ENCODE results near the gene AOPEP. TPM values are rescaled to one million over a fixed set of nuclear protein-coding genes. Genes with fewer than 3 reads are reported as not detected.

Gene AOPEP
- total and polyA plus RNA-seq, 2 of the 13 experiments (the other 11 are each of a cell fraction or from before 2014, with no cell fraction given): 22.2 to 41.6 TPM

GRCh38 chr9:94699715-94700373 lies 26.7 kb upstream of the AOPEP start:
- intact Hi-C loops (cut with micrococcal nuclease; ENCODE audit: unreplicated experiment) (no loop called here), in situ Hi-C loops (cut with HindIII; ENCODE audit: extremely low pct_ligation_motif_present, low pct_unique_long_range_greater_than_20kb) (no loop called here)
- TF ChIP-seq ZBTB1 (CRISPR knock-in tag; IDR thresholded peaks at IDR 0.05; ENCODE audit: borderline replicate concordance) (no peak), ZNF546 (CRISPR knock-in tag; conservative IDR thresholded peaks at IDR 0.05) (no peak), ZNF329 (CRISPR knock-in tag; IDR thresholded peaks at IDR 0.05; ENCODE audit: low read depth) (peak; percentile 91)
- no peak overlapping the region for H3K27ac ChIP-seq (ENCODE audit: extremely low read length, insufficient read depth, low read length)
- H3K4me1 ChIP-seq (ENCODE audit: insufficient read depth, low read length): peaks cover 46% of the 10 kb centered on the region
- no peaks in the 10 kb centered on the region for H3K9me3 ChIP-seq (ENCODE audit: low read length)
- ATAC-seq (no peak), FAIRE-seq (no peak), DNase-seq (ENCODE audit: low spot score) (no peak)
- no peaks in the 10 kb centered on the region for H3K79me2 ChIP-seq (ENCODE audit: insufficient read depth, low read length)
- no peak overlapping the region for H3K4me2 ChIP-seq (ENCODE audit: low read depth, low read length)
- POLR2A ChIA-PET: no interaction called here
- H4K20me1 ChIP-seq (ENCODE audit: insufficient read depth, low read length): no peaks in the 10 kb centered on the region
- no peaks in the 10 kb centered on the region for H3K27me3 ChIP-seq (ENCODE audit: control insufficient read depth in 1 of 2, insufficient read depth in 2 of 2, low read length in 2 of 2)
- H3K36me3 ChIP-seq (replicated peaks in 1 of 2; ENCODE audit: control insufficient read depth in 1 of 2, insufficient read depth in 2 of 2, low read length in 2 of 2): no peaks in the 10 kb centered on the region
- 65% methylated on average over 4 of the region's 4 CpGs for WGBS (ENCODE audit: low lambda C conversion rate)
- no peak overlapping the region for H3K4me3 ChIP-seq (replicated peaks in 1 of 3; ENCODE audit: insufficient read depth in 1 of 3, low read depth in 2 of 3, low read length in 3 of 3)
- CTCF ChIA-PET (ENCODE audit: low intra/inter-chr PET ratio, low total read pairs): no interaction called here
- H2AFZ ChIP-seq (ENCODE audit: low read length): no peak overlapping the region
- no peak overlapping the region for H3K9ac ChIP-seq (ENCODE audit: insufficient read depth, low read depth, low read length)
- no TSS peak for BruUV-seq (replicated peaks)

- POLR2A ChIA-PET: no interaction called here
- intact Hi-C loops (cut with micrococcal nuclease; ENCODE audit: unreplicated experiment): no loop called here
- no peak for FAIRE-seq
Measured at GRCh38 chr9:94700445-94700844, 26.1 kb upstream of the AOPEP start.

More at GRCh38 chr9:94700445-94700844, 26.1 kb upstream of the AOPEP start:
- H3K9ac ChIP-seq (ENCODE audit: insufficient read depth, low read depth, low read length): no peak overlapping the region
- H4K20me1 ChIP-seq (ENCODE audit: insufficient read depth, low read length): no peaks in the 10 kb centered on the region
- no peak overlapping the region for H2AFZ ChIP-seq (ENCODE audit: low read length)
- no peak overlapping the region for H3K4me3 ChIP-seq (replicated peaks in 1 of 3; ENCODE audit: insufficient read depth in 1 of 3, low read depth in 2 of 3, low read length in 3 of 3)
- no peaks in the 10 kb centered on the region for H3K79me2 ChIP-seq (ENCODE audit: insufficient read depth, low read length)
- BruUV-seq (replicated peaks): no TSS peak
- no peaks in the 10 kb centered on the region for H3K36me3 ChIP-seq (replicated peaks in 1 of 2; ENCODE audit: control insufficient read depth in 1 of 2, insufficient read depth in 2 of 2, low read length in 2 of 2)
- 67% methylated on average over 3 of the region's 3 CpGs for WGBS (ENCODE audit: low lambda C conversion rate)
- H3K27me3 ChIP-seq (ENCODE audit: control insufficient read depth in 1 of 2, insufficient read depth in 2 of 2, low read length in 2 of 2): no peaks in the 10 kb centered on the region
- ATAC-seq: no peak
- no peak overlapping the region for H3K27ac ChIP-seq (ENCODE audit: extremely low read length, insufficient read depth, low read length)
- TF ChIP-seq DMAP1 (CRISPR knock-in tag; IDR thresholded peaks at IDR 0.05) (no peak), NCOA5 (CRISPR knock-in tag; IDR thresholded peaks at IDR 0.05) (no peak), ZNF546 (CRISPR knock-in tag; conservative IDR thresholded peaks at IDR 0.05) (no peak), ZNF225 (CRISPR knock-in tag; IDR thresholded peaks at IDR 0.05) (no peak), KLF13 (CRISPR knock-in tag; IDR thresholded peaks at IDR 0.05) (no peak)
- peaks cover 50% of the 10 kb centered on the region for H3K4me1 ChIP-seq (ENCODE audit: insufficient read depth, low read length)
- H3K4me2 ChIP-seq (ENCODE audit: low read depth, low read length): no peak overlapping the region
- no peaks in the 10 kb centered on the region for H3K9me3 ChIP-seq (ENCODE audit: low read length)
- no peak for DNase-seq (ENCODE audit: low spot score)
- in situ Hi-C loops (cut with HindIII; ENCODE audit: extremely low pct_ligation_motif_present, low pct_unique_long_range_greater_than_20kb): no loop called here
- CTCF ChIA-PET (ENCODE audit: low intra/inter-chr PET ratio, low total read pairs): no interaction called here
